ENCODE results near the gene SPTB.

Gene SPTB

GRCh38 chr14:64743061-64743460 is 136.6 kb downstream of the SPTB start:
- no peak for DNase-seq

GRCh38 chr14:64741961-64742360 is 137.7 kb downstream of the SPTB start:
- DNase-seq = no peak

- DNase-seq = no peak
Measured at GRCh38 chr14:64741200-64741599, 138.5 kb downstream of the SPTB start.

- no peak for DNase-seq
Measured at GRCh38 chr14:64738281-64738804, 141.4 kb downstream of the SPTB start.

GRCh38 chr14:64737391-64738280 is 142.1 kb downstream of the SPTB start:
- DNase-seq = no peak

- no peak for DNase-seq
Measured at GRCh38 chr14:64736271-64737169, 143.2 kb downstream of the SPTB start.

GRCh38 chr14:64734990-64735389 is 144.7 kb downstream of the SPTB start:
- DNase-seq = no peak

GRCh38 chr14:64733899-64734298 is 145.8 kb downstream of the SPTB start:
- no peak for DNase-seq

- DNase-seq = no peak
Measured at GRCh38 chr14:64733321-64733720, 146.4 kb downstream of the SPTB start.

- no peak for DNase-seq
Measured at GRCh38 chr14:64732536-64733120, 147.1 kb downstream of the SPTB start.

GRCh38 chr14:64732066-64732465 is 147.6 kb downstream of the SPTB start:
- DNase-seq = no peak

GRCh38 chr14:64731141-64731581 is 148.5 kb downstream of the SPTB start:
- no peak for DNase-seq

- no peak for DNase-seq
Measured at GRCh38 chr14:64730681-64731080, 149.0 kb downstream of the SPTB start.

GRCh38 chr14:64730061-64730440 is 149.7 kb downstream of the SPTB start:
- no peak for DNase-seq

- DNase-seq = no peak
Measured at GRCh38 chr14:64729386-64730060, 150.2 kb downstream of the SPTB start.

- DNase-seq = no peak
Measured at GRCh38 chr14:64728856-64729255, 150.9 kb downstream of the SPTB start.

GRCh38 chr14:64728106-64728505 is 151.6 kb downstream of the SPTB start:
- no peak for DNase-seq

- DNase-seq = no peak
Measured at GRCh38 chr14:64727551-64728071, 152.1 kb downstream of the SPTB start.

- no peak for DNase-seq
Measured at GRCh38 chr14:64726585-64726890, 153.2 kb downstream of the SPTB start.

GRCh38 chr14:64725879-64726584 is 153.7 kb downstream of the SPTB start:
- DNase-seq = no peak

- DNase-seq = no peak
Measured at GRCh38 chr14:64725261-64725815, 154.4 kb downstream of the SPTB start.

GRCh38 chr14:64724578-64724930 is 155.2 kb downstream of the SPTB start:
- no peak for DNase-seq
